Lung (tissue), 12 donors: ENCODE data around the gene ZNF740. TPM values are rescaled to one million over a fixed set of nuclear protein-coding genes. Genes with fewer than 3 reads are reported as not detected.

ENCODE experiments used
- ATAC-seq: fragments of 200-7000 bp; cut with Tn5 transposase; one replicate; pipeline ENCODE4 v1.9.1; 2020; ENCODE audit warnings: moderate number of reproducible peaks; ENCODE audit not compliant: insufficient read depth, low FRiP score
- DNase-seq, 3 donors: peaks; one replicate each; pipeline ENCODE4 v3.0.0-alpha.2; 2013 to 2017
- H3K27ac ChIP-seq, 2 donors: one replicate each; pipeline ENCODE4 v1.5.1; 2013; ENCODE audit warnings: mild to moderate bottlenecking in 2 of 2, moderate library complexity in 2 of 2, control low read depth in 1 of 2, inconsistent platforms in 1 of 2, low read depth in 1 of 2, low read length in 1 of 2
- H3K27me3 ChIP-seq, 3 donors: one replicate each; pipeline ENCODE4 v1.5.1; 2013; ENCODE audit warnings: low read length in 2 of 3; ENCODE audit not compliant: control insufficient read depth in 3 of 3, insufficient read depth in 3 of 3
- H3K36me3 ChIP-seq, 4 donors: one replicate each; pipeline ENCODE4 v1.5.1; 2013; ENCODE audit warnings: low read length in 4 of 4, mild to moderate bottlenecking in 1 of 4, moderate library complexity in 1 of 4; ENCODE audit not compliant: control insufficient read depth in 4 of 4, insufficient read depth in 4 of 4
- H3K4me1 ChIP-seq, 5 donors: one replicate each; pipeline ENCODE4 v1.5.1; 2013; ENCODE audit warnings: low read length in 5 of 5, mild to moderate bottlenecking in 2 of 5, moderate library complexity in 1 of 5; ENCODE audit not compliant: control insufficient read depth in 5 of 5, insufficient read depth in 5 of 5
- H3K4me3 ChIP-seq: one replicate; pipeline ENCODE4 v1.5.1; 2013; ENCODE audit warnings: mild to moderate bottlenecking, control low read depth, moderate library complexity
- H3K9ac ChIP-seq, 2 donors: one replicate each; pipeline ENCODE4 v1.5.1; 2013; ENCODE audit warnings: low read length in 2 of 2, control low read depth in 1 of 2; ENCODE audit not compliant: insufficient read depth in 1 of 2
- H3K9me3 ChIP-seq, 4 donors: one replicate each; pipeline ENCODE4 v1.5.1; 2013; ENCODE audit warnings: low read length in 3 of 4, mild to moderate bottlenecking in 1 of 4, moderate library complexity in 1 of 4; ENCODE audit not compliant: control insufficient read depth in 4 of 4, insufficient read depth in 3 of 4
- WGBS, 2 donors: extraction: QIAGEN DNeasy Blood & Tissue Kit; methylation state at CpG; one replicate each; pipeline ENCODE4 v1.1.7; 2013; 5-methylcytosine and 5-hydroxymethylcytosine counted together
- polyA plus RNA-seq, 2 donors: library from polyadenylated mRNA; stranded (reverse); fragments of 200-250 nt; gene quantifications; one replicate each; pipeline ENCODE4 v1.2.1, GENCODE V29; 2013
- total RNA-seq, 2 donors: library from RNA; depleted of rRNA in 1 of 2; stranded (reverse); fragments of >200 nt in 1 of 2; gene quantifications; one replicate each; pipeline ENCODE4 v1.2.1, GENCODE V29; 2014 to 2021
- TF ChIP-seq, protein P1 (sequence below): IDR thresholded peaks from 2 replicates; pipeline ENCODE4 v1.5.1; 2012; ENCODE audit warnings: mild to moderate bottlenecking; ENCODE audit errors: control extremely low read depth, extremely low read depth
- donor health status: control.
- donor health status: control.
- donor health status: Bipolar disorder and iron deficiency.
- donor health status: healthy.
- donor health status: DM: yes; HTN: yes; CAD: no.

Gene ZNF740
- total and polyA plus RNA-seq, 4 donors, result 7.8 to 37.4 (median 18.3) TPM

GRCh38 chr12:53235164-53235563 lies 54.6 kb downstream of the ZNF740 start:
- DNase-seq (no peak), ATAC-seq (no peak)
- Histone ChIP-seq H3K9ac (no peak overlapping the region), H3K4me1 (peaks cover 4 to 41% (median 20%) of the 10 kb centered on the region in 5 donors), H3K36me3 (no peaks in the 10 kb centered on the region), H3K27me3 (no peaks in the 10 kb centered on the region), H3K9me3 (no peaks in the 10 kb centered on the region), H3K4me3 (no peak overlapping the region), H3K27ac (no peak overlapping the region)
- TF ChIP-seq, protein P1, sequence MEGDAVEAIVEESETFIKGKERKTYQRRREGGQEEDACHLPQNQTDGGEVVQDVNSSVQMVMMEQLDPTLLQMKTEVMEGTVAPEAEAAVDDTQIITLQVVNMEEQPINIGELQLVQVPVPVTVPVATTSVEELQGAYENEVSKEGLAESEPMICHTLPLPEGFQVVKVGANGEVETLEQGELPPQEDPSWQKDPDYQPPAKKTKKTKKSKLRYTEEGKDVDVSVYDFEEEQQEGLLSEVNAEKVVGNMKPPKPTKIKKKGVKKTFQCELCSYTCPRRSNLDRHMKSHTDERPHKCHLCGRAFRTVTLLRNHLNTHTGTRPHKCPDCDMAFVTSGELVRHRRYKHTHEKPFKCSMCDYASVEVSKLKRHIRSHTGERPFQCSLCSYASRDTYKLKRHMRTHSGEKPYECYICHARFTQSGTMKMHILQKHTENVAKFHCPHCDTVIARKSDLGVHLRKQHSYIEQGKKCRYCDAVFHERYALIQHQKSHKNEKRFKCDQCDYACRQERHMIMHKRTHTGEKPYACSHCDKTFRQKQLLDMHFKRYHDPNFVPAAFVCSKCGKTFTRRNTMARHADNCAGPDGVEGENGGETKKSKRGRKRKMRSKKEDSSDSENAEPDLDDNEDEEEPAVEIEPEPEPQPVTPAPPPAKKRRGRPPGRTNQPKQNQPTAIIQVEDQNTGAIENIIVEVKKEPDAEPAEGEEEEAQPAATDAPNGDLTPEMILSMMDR, result no peak
- WGBS, 2 donors, result 64 to 69% methylated on average over 3 of the region's 3 CpGs

DNA sequence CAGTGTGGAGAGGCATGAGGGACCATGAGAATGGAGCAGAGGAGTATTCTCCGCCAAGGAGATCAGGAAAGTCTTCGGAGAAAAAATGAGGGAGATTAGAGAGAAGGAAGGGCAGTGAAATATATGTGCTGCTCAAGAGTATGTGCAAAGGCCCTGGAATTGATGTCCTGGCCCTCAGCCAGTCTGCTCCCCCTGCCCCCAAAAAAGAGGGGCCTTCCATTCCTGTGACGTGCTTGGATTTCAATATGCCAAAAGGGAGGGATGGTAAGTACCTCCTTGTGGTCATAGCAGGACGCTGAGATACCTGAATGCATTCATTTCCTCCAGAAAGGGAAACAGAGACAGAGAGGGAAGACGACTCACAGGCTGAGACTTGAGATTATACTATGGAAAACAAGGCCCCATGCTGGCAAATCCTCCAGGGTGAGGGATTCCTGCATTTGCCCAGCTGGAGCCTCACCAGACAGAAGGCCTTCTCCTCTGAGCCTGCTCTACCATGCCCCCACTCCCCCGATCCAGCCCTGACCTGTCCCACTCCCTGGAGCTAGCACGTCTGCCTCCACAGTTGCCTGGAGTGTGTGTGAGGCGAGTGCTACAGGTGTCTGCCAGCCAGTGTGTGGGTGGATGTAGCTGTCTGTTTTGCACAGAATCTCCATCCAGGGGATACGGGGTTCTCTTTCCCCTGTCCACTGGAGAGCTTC lies 55.4 kb downstream of the ZNF740 start:
- TF ChIP-seq, protein P1, result no peak
- DNase-seq (no peak), ATAC-seq (no peak)
- H3K4me3 ChIP-seq, result no peak overlapping the region
- 82 to 84% methylated on average over 9 of the region's 9 CpGs for WGBS, 2 donors
- H3K27me3 ChIP-seq, result no peaks in the 10 kb centered on the region
- H3K4me1 ChIP-seq, result peaks cover 4 to 35% (median 14%) of the 10 kb centered on the region in 5 donors
- H3K9me3 ChIP-seq, result no peaks in the 10 kb centered on the region
- H3K27ac ChIP-seq, result no peak overlapping the region
- no peak overlapping the region for H3K9ac ChIP-seq
- no peaks in the 10 kb centered on the region for H3K36me3 ChIP-seq

GRCh38 chr12:53236443-53237111 lies 56.1 kb downstream of the ZNF740 start:
- TF ChIP-seq, protein P1, result no peak
- no peak for DNase-seq

More at GRCh38 chr12:53236443-53237111, 56.1 kb downstream of the ZNF740 start:
- H3K27me3 ChIP-seq, result no peaks in the 10 kb centered on the region
- H3K9ac ChIP-seq, result no peak overlapping the region
- H3K9me3 ChIP-seq, result no peaks in the 10 kb centered on the region
- no peak overlapping the region for H3K27ac ChIP-seq
- WGBS, 2 donors, result 95% methylated on average over 1 of the region's 1 CpG
- H3K36me3 ChIP-seq, result no peaks in the 10 kb centered on the region
- ATAC-seq, result no peak
- no peak overlapping the region for H3K4me3 ChIP-seq
- peaks cover 4 to 28% (median 11%) of the 10 kb centered on the region in 5 donors for H3K4me1 ChIP-seq
